ENCODE data around the gene FAM180B. TPM values are rescaled to one million over a fixed set of nuclear protein-coding genes. Genes with fewer than 3 reads are reported as not detected.
"Not testable (repeated sequence)": the region's sequence is repeated elsewhere in the genome, so short reads cannot be mapped to it uniquely, and the experiment has no call there.

Gene FAM180B
- total RNA-seq, 1 experiment from 2014 or later, result not detected

DNA sequence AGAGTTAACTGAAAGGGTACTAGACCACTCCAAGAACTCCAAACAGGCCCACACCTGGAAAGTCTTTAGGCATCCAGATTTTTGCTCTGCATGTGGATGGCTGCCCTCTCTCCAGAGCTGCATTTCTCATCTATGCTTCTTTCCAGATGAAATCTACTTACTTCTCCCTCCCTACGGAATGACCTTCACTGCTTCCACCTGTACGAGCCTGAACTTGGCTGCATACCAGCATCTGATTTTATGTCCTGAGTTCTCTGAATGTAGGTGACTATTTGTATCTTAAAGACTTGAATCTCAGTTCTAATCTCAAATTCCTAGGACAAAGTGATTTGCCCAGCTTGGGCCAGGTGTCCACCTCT is 46.8 kb upstream of the FAM180B start:
- Mint-ChIP-seq H3K9me3 (ENCODE audit: unreplicated experiment) (no peaks in the 10 kb centered on the region), H3K4me1 (ENCODE audit: insufficient read depth, unreplicated experiment) (peaks cover 29% of the 10 kb centered on the region), H3K27ac (ENCODE audit: low read depth, unreplicated experiment) (peak overlapping the region; percentile 93), H3K4me3 (ENCODE audit: unreplicated experiment) (peak overlapping the region; percentile 53), H3K36me3 (ENCODE audit: insufficient read depth, unreplicated experiment) (peaks cover 28% of the 10 kb centered on the region), H3K27me3 (ENCODE audit: insufficient read depth, unreplicated experiment) (no peaks in the 10 kb centered on the region)
- ChIA-PET POLR2A (interaction anchor here (0.8 to 5.4 kb wide), 14 partner anchors 8 to 73 kb away, joined by 3 to 61 read pairs (median 6); partner anchors contain the start of genes CELF1 and PTPMT1), CTCF (interaction anchor here (0.7 to 2.3 kb wide), 7 partner anchors 14 to 74 kb away, joined by 3 to 15 read pairs (median 4); partner anchors contain the start of genes CELF1 and PTPMT1)
- no TSS peak for BruUV-seq (replicated peaks)
- intact Hi-C loops (cut with micrococcal nuclease), result loop anchor here (5.0 kb wide), 1 partner anchor 52 kb away; no protein-coding TSS in a partner anchor
- DNase-seq (ENCODE audit: unreplicated experiment), result peak; percentile 17
- TF ChIP-seq, protein P1, sequence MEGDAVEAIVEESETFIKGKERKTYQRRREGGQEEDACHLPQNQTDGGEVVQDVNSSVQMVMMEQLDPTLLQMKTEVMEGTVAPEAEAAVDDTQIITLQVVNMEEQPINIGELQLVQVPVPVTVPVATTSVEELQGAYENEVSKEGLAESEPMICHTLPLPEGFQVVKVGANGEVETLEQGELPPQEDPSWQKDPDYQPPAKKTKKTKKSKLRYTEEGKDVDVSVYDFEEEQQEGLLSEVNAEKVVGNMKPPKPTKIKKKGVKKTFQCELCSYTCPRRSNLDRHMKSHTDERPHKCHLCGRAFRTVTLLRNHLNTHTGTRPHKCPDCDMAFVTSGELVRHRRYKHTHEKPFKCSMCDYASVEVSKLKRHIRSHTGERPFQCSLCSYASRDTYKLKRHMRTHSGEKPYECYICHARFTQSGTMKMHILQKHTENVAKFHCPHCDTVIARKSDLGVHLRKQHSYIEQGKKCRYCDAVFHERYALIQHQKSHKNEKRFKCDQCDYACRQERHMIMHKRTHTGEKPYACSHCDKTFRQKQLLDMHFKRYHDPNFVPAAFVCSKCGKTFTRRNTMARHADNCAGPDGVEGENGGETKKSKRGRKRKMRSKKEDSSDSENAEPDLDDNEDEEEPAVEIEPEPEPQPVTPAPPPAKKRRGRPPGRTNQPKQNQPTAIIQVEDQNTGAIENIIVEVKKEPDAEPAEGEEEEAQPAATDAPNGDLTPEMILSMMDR (IDR thresholded peaks at IDR 0.05; ENCODE audit: unreplicated experiment), result no peak

DNA sequence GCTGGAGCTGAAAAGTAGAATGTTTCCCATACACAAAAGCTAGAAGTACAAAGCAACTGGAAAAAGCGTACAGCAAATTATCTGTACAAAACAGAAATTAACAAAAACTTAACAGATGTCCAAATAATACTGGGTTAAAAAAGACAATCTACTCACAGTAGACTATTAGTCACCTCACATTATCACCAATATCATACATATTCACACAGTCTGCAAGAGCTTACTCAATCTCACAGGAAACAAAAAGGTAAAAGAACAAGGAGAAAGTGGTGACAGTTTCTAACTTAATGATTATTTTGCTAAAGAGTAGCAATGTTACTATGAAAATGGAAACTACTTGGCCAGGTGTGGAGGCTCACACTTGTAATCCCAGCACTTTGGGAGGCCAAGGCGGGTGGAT is 45.4 kb upstream of the FAM180B start:
- CTCF ChIA-PET, result interaction anchor here (2.3 kb wide), 1 partner anchor 12 kb away, joined by 15 read pairs; the partner anchor contains the start of gene CELF1
- Mint-ChIP-seq H3K36me3 (ENCODE audit: insufficient read depth, unreplicated experiment) (peaks cover 18% of the 10 kb centered on the region), H3K27me3 (ENCODE audit: insufficient read depth, unreplicated experiment) (no peaks in the 10 kb centered on the region), H3K4me1 (ENCODE audit: insufficient read depth, unreplicated experiment) (peaks cover 29% of the 10 kb centered on the region), H3K9me3 (ENCODE audit: unreplicated experiment) (no peaks in the 10 kb centered on the region), H3K27ac (ENCODE audit: low read depth, unreplicated experiment) (peak overlapping the region; percentile 93), H3K4me3 (ENCODE audit: unreplicated experiment) (peak overlapping the region; percentile 53)
- no TSS peak for BruUV-seq (replicated peaks)
- intact Hi-C loops (cut with micrococcal nuclease), result loop anchor here (5.0 kb wide), 1 partner anchor 54 kb away; no protein-coding TSS in a partner anchor
- DNase-seq (ENCODE audit: unreplicated experiment), result no peak
- TF ChIP-seq, protein P1 (IDR thresholded peaks at IDR 0.05; ENCODE audit: unreplicated experiment), result no peak
- POLR2A ChIA-PET, result interaction anchor here (0.6 to 5.4 kb wide), 8 partner anchors 9 to 125 kb away, joined by 3 to 61 read pairs (median 12); partner anchors contain the start of genes CELF1 and PTPMT1

DNA sequence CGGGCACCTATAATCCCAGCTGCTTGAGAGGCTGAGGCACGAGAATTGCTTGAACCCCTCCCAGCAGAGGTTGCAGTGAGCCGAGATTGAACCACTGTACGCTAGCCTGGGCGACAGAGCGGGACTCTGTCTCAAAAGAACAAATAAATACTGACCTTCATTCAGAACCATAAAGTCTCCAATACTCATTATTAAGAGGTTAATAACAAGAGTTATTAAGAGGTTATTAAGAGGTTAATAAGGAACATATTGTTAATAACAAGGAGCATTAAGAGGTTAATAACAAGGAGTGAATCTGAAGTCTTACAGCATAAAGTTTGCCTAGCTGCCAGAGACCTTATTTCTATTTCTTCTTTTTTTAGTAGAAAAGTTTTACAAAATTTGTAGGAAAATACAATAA is 41.2 kb upstream of the FAM180B start:
- Mint-ChIP-seq H3K27me3 (ENCODE audit: insufficient read depth, unreplicated experiment) (no peaks in the 10 kb centered on the region), H3K9me3 (ENCODE audit: unreplicated experiment) (no peaks in the 10 kb centered on the region), H3K4me1 (ENCODE audit: insufficient read depth, unreplicated experiment) (peaks cover 35% of the 10 kb centered on the region), H3K36me3 (ENCODE audit: insufficient read depth, unreplicated experiment) (peaks cover 27% of the 10 kb centered on the region), H3K27ac (ENCODE audit: low read depth, unreplicated experiment) (no peak overlapping the region), H3K4me3 (ENCODE audit: unreplicated experiment) (no peak overlapping the region)
- ChIA-PET CTCF (interaction anchor here (0.9 to 1.3 kb wide), 2 partner anchors 9 to 33 kb away, joined by 3 to 4 read pairs; no protein-coding TSS in a partner anchor), POLR2A (interaction anchor here (0.6 kb wide), 1 partner anchor 21 kb away, joined by 3 read pairs; no protein-coding TSS in a partner anchor)
- TF ChIP-seq, protein P1 (IDR thresholded peaks at IDR 0.05; ENCODE audit: unreplicated experiment), result no peak
- no TSS peak for BruUV-seq (replicated peaks)
- intact Hi-C loops (cut with micrococcal nuclease), result no loop called here
- no peak for DNase-seq (ENCODE audit: unreplicated experiment)

DNA sequence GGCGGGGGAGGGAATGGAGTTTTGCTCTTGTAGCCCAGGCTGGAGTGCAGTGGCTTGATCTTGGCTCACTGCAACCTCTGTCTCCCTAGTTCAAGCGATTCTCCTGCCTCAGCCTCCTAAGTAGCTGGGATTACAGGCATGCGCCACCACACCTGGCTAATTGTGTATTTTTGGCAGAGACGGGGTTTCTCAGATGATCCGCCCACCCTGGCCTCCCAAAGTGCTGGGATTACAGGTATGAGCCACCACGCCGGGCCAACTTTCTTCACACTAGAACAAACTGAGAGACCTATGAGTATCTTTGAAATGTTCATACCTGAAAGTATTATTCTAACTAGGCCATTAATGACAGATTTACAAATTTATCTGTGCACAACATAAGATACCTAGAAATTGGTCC is 40.2 kb upstream of the FAM180B start:
- Mint-ChIP-seq H3K4me1 (ENCODE audit: insufficient read depth, unreplicated experiment) (peaks cover 31% of the 10 kb centered on the region), H3K36me3 (ENCODE audit: insufficient read depth, unreplicated experiment) (peaks cover 28% of the 10 kb centered on the region)
- H3K4me3 Mint-ChIP-seq (ENCODE audit: unreplicated experiment); BruUV-seq (replicated peaks); DNase-seq (ENCODE audit: unreplicated experiment); POLR2A ChIA-PET; H3K9me3 Mint-ChIP-seq (ENCODE audit: unreplicated experiment); intact Hi-C loops (cut with micrococcal nuclease); H3K27me3 Mint-ChIP-seq (ENCODE audit: insufficient read depth, unreplicated experiment); H3K27ac Mint-ChIP-seq (ENCODE audit: low read depth, unreplicated experiment): not testable (repeated sequence)
- CTCF ChIA-PET, result interaction anchor here (1.3 kb wide), 1 partner anchor 8 kb away, joined by 3 read pairs; no protein-coding TSS in a partner anchor
